Fibroblast of the conjunctiva (primary cell): ENCODE data around the gene SRRM5.
A peak's percentile ranks its signal among the peaks of the same experiment; 100 is the strongest.
"Not testable (repeated sequence)": the region's sequence is repeated elsewhere in the genome, so short reads cannot be mapped to it uniquely, and the experiment has no call there.

Source experiments
- DNase-seq: peaks from one replicate; pipeline ENCODE4 v3.0.0-alpha.2; 2010; ENCODE audit warnings: low read depth

Gene SRRM5

DNA sequence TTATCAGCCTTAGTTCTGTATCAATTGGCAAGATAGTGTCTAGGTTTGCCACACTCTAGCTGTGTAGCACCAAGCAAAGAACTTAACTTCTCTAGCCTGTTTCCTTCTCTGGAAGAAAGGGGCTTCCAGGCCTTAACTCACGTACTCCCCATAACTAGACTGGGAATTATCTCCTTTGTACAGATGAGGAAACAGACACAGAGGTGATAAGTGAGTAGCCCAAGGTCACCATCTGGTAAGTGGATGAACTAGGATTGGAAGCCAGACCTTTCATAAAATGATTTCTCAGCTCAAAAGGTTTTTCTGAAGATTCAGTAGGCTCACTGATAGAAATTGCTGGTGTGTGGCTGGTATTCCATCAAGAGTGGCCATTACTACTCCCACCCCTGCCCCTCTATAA lies 4.4 kb downstream of the SRRM5 start:
- no peak for DNase-seq

DNA sequence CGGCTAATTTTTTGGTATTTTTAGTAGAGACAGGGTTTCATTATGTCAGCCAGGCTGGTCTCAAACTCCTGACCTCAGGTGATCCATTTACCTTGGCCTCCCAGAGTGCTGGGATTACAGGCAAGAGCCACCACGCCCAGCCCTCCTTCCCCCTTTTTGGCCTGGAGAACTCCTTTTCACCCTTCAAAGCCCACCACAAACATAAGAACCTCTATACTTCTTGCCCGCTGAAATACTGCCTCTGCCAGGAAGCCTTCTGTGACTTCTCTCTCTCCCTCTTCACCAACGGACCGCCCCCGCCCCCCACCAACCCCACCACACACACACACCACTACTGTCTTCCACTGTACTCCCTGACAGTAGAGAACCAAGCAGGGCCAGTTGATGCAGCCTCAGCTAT lies 5.1 kb downstream of the SRRM5 start:
- DNase-seq = no peak

DNA sequence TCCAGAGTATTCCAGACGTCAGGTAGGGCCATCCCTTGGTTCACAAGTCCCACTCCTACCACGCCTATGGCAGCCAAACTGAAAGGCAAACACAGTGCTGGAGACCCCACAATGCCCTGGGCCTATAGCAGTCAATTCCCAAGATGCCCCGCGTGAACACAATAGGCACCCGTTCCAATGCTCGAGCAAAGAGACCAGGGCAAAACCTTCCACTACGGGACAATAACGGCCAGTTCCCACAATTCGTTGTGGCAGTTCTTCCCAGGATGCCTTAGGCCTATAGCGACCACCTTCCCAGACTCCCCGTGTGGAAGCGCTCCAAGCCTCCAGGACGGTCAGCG lies 7.0 kb downstream of the SRRM5 start:
- no peak for DNase-seq

DNA sequence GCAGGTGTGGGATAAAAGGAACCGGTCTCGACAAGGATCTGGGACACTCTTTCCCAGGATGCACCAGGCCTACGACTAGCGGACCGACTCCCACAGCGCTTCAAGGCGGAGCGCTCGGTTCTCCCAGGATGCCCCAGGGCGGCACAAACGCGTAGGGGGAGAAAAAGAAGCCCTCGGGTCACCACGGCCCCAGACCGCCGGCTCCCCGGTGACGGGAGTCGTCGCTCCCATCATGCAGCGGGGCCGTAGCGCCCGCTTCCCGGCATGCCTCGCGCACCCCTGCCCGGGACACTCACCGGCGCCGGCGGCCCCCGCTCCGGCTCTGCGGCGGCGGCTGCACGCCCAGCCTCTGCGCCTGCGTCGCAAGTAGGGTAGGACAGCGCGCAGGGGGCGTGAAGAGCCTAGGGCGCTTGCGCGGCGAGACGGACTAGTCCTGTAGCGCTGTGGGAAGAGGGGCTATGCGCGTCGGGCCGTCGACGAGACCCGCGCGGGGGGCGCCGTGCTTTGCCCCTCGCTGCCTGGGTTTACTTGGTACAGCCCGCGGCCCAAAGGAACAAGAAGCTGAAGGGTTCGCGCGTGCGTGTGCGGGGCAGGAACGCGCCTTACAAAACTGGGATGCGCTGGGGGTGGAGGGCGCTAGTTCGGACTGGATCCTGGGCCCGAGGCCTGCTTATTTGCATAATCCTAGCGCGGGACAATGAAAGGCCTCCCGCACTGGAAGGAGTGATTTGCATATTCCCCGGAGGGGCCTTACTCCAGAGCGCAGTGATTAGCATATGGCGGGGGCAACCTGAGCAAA lies 7.6 kb downstream of the SRRM5 start, which contains the start of gene ZNF428:
ZNF428 (minus strand) TSS at position 368 of the 799 bp plus-strand sequence. CDS start 5,325 bp downstream, outside the sequence.
- DNase-seq = peak; percentile 78

DNA sequence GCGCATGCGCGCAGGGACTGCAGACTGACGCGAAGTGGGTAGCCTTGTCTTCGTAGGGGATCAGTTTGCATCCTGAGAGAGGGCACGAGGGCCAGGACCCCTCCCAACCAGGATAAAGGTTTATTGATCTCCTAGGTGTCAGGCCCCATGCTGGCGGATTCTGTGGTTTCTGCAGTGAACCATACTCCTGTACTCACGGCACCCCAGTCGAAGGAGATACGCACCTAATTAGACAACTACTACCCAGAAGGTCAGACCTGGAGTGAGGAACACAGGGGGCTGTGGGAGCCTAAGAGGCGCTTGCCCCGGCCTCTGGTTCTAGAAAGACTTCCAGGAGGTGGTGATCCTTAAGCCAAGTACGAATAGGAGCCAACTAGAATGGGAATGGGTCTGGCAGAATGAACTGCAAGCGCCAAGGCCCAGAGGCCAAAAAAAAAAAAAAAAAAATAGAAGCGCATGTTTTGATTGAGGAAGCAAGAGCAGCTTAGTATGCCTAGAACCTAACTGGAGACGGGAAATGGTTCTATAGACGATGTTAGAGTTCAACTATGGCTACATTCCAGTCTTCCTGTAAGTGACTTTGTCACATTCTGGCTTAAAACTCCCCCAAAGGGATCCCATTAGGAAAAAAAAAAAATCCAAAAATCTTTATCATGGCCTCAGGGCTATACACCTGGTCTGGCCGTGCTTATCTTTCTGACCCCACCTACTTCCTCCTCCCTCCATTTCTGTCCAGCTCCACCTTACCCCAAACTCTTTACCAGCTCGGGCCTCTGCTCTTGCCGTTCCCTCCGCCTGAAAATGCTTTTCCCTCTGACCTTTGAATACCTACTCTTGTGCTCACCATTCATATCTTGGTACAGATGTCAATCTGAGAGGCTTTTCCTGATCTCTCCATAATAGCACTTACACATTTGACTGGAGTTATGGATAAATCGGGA lies 8.4 kb downstream of the SRRM5 start:
- DNase-seq = no peak

DNA sequence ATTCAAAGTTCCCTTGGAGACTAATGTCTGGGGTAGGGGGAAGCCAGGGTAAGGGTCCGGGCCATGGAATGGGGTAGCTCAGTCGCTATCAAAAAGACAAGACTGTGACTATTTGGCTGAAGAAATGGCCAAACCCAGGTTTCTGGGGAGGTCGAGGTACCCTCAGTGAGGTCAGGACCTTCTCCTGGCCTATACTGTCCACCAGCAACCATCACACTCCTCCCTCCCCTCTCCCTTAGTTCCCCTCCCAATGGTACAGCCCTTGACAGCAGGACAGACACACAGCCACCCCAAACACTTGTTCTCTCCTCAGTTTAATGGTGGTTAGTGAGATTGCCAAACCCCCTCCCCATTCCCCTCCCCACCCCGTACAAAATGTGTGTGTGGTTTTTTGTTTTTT lies 10.2 kb downstream of the SRRM5 start:
- DNase-seq = no peak

DNA sequence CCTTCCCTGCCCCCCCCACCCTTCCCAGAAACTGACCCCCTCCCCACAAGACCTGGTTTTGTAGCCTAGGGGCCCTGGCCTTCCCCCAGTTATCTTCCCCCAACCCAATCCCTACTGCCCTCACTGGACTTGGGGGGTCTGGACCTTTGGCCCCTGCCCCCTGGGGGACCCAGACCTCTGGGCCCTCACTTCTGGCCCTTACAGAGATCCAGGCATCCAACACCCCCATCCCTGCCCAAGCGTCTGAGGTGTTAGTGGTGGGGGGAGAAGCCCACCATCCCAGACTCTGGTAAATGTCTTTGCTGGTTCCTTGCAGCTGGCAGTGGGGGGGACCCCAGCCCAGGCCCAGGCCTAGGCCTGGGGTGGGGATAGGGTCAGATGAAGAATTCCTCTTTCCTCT lies 11.1 kb downstream of the SRRM5 start:
- no peak for DNase-seq

DNA sequence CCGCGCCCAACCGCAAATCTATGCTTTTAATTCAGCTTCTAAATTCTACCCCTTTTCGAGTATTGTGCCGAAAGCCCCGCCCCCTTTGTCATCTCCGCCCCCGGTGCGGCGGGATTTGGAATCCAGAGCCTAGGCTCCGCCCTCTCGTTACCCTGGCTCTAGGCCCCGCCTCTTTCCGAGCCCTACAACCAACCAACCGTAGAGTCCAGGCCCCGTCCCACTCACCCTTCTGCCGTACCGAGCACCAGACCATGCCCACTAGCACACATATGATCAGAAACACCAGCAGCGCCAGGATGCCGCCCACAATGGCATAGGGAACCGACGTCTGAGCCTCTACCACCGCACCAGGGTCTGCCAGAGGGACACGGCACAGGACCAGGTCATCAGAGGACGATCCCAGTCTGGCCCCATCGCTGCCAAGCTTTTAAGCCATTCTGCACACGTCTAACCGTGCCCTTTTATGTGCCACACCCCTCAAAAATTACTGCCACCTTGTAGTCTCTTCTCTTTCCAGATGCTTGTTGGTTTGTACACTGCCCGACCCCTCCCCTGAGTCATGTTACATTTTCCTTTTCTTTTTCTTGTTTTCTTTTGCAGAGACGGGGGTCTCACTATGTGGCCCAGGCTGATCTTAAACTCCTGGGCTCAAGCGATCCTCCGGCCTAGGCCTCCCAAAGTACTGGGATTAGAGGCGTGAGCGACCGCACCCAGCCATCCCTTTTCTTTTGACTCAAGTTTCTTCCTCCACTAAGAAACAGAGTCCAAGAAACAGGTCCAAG lies 12.2 kb downstream of the SRRM5 start:
- no peak for DNase-seq

DNA sequence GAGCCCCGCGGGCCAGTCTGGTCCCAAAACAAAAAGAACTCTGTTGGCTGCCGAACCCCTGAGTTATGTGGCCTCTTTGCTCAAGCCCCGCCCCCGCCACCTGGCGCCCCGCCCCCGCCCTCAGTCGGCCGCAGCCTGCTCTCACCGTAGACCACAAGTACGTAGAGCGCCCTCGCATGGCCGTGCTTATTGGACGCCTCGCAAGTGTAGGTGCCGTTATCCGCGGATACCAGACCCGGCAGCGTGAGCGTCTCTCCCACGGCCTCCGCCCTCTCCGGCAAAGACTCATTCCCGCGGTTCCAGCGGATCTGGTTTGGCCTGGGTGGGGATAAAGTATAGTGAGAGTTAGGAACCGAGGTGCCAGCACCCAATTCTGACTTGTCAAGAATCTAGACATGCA lies 13.0 kb downstream of the SRRM5 start:
- DNase-seq = no peak

DNA sequence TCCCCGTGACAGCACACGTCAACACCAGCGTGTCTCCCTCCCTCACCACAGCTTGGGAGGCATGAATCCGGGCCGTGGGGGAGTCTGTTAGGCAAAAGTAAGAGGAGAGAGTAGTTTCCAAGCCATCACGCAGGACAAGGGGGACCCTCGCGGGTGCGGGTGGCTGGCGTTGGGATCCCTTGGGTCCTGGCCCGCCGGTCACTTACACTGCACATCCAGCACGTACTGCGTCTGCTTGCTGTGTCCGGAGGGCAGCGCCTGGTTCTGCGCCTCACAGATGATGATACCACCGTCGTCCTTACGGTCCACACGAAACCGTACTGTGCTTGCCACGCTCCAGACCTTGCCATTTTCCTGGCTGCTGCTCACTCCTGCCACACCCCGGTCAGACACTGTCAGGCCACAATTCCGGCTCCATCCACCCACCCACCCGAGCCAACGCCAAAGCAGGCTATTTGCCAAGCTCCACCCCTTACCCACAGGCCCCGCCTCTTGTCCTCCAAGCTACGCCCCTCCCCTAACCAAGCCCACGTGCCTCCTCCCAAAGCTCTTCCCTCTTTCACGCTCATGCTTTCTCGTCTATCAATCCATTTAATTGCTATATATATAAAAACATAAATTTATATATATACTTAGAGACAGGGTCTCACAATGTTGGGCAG lies 14.2 kb downstream of the SRRM5 start:
- no peak for DNase-seq

DNA sequence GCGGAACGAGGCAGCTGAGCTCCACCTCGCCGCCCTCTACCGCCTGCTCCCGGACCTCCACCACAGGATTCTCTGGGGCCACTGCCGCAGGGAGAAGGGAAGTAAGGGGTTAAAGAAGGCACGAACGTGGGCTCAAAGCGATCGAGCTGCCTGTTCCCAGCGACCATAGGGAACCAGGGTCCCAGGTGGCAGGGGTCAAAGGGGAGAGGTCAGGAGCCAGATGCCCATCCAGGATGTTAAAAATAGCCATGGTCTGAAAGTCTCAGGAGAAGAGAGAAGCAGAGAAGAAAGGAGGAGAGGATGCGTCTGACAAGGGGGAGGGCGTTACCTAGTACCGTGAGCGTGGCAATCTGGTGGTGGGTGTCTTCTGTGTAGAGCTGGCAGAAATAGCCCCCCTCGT lies 14.9 kb downstream of the SRRM5 start:
- DNase-seq = no peak

DNA sequence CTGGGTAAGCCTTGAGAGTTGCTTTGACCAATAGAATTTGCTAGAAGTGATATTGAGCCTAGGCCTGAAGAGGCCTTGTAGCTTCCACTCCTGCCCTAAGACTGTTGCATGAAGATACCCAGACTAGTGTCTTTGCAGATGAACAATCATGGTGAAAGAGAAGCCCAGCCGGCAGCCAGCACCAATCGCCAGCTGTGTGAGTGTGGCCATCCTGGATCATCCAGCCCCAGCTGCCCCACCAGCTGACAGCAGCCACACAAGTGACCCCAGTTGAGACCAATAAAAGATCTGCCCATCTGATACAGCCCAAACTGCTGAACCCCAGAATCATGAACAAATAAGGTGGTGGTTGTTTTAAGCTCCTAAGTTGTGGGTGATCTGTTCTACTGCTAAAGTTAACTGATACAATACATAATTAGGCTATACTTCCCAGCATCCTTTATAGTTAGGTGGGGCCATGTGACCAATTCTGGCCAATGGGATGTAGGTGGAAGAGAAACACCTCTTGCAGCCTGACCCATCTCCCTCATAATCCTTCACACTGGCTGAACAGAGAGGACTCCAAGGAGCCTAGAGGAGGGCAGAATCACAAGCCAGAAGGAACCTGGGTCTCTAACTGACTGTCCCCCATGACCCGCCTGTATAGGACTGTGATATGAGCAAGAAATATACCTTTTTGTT lies 16.9 kb downstream of the SRRM5 start:
- no peak for DNase-seq

DNA sequence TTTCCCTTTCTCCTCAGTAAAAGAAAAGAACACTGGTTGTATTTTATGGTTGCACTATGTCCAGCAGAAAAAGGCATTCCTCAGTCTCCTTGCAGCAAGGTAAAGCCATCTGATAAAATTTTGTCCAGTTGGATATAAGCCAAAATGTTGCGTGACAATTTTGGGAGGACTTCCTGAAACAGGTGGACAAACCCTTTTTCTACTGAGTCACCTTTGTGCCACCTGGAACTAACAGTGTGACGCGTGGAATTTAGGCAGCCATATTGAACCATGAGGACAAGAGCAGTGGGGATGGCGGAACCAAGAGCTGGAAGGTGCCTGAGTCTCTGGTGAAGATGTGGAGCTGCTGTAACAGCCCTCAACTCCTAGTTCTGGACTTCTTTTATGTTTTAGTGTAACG lies 19.6 kb downstream of the SRRM5 start:
- no peak for DNase-seq

DNA sequence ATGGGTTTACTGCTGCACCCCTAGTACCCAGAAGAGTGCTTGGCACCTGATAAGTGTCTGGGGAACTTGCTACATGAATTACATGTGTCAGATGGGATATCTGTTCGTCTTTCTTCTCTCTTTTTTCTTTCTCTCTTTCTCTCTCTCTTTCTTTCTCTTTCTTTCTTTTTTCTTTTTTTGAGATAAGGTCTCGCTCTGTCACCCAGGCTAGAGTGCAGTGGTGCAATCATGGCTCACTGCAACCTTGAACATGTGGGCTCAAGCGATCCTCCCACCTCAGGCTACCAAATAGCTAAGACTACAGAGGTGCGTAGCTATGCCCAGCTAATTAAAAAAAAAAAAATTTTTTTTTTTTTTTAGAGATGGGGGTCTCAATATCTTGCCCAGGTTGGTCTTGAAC lies 21.6 kb downstream of the SRRM5 start:
- DNase-seq = no peak

DNA sequence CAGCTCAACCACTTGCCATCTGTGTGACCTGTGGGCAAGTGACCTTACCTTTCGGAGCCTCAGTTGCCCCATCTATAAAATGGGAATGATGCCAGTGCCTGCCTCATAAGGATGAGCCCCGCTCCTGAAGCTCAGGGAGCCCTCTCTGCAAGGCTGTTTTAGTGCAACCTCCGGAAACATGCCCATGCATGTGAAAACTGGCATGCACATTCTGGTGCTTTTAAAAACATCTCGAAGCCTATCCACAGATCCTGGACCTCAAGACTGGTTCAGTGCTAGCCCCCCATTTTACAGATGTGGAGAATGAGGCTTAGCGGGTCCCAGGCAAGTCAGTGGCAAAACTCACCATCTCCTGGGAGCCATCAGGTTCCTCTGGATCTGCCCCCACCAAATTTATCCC lies 22.2 kb downstream of the SRRM5 start:
- DNase-seq = no peak

DNA sequence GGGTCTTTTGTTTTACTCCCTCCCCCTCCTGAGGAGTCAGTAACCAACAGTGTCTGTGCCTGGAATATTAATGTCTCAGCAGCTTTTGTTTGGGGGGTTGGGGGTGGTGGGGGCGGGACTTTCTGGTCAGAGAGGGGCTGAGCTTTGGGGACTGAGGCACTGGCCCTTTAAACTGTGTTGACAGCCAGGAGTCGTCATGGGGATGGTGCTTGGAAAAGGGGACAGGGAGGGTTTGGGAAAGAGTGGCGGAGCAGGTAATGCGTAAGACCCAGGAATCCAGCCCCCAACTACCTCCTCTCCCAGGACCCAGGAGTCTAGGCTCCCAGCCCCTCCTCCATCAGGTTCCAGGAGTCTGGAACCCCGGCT lies 22.6 kb downstream of the SRRM5 start:
- no peak for DNase-seq

DNA sequence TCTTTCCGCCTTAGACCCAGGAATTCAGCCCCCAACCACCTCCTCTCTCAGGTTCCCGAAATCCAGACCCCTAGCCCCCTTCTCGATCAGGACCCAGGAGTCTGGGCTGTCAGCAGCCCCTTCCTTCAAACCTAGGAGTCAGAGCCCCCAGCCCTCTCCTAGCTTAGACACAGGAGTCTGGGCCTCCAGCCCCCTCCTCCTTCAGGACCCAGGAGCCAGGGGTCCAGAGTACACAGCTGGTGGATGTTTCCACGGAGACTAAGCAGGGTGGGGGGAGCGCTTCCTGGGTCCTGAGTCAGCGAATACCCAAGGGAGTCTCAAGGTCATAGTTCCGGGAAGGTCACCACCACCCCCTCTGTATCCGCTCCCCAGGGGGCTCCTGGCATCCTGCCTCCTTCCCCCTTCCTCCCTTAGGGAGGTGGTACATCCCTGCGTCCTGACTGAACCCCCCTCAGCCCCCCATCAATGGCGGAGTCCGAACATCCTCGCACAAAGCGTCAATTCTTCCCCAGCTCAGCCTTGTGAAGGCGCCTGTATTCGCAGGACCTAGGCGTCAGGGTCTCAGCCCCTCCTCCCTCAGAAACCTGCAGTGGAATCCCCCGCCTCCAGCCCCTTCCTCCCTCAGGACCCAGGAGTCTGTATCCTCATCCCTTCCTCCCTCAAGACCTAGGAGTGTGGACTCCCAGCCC lies 23.1 kb downstream of the SRRM5 start:
- DNase-seq = no peak

DNA sequence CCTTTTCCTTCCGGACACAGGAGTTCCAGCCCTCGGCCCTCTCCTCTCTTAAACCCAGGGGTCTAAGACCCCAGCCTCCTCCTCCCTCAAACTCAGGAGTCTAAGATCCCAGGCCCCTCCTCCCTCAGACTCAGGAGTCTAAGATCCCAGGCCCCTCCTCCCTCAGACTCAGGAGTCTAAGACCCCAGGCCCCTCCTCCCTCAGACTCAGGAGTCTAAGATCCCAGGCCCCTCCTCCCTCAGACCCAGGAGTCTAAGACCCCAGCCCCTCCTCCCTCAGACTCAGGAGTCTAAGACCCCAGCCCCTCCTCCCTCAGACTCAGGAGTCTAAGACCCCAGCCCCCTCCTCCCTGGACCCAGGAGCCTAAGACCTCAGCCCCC lies 23.7 kb downstream of the SRRM5 start:
- not testable (repeated sequence) for DNase-seq

DNA sequence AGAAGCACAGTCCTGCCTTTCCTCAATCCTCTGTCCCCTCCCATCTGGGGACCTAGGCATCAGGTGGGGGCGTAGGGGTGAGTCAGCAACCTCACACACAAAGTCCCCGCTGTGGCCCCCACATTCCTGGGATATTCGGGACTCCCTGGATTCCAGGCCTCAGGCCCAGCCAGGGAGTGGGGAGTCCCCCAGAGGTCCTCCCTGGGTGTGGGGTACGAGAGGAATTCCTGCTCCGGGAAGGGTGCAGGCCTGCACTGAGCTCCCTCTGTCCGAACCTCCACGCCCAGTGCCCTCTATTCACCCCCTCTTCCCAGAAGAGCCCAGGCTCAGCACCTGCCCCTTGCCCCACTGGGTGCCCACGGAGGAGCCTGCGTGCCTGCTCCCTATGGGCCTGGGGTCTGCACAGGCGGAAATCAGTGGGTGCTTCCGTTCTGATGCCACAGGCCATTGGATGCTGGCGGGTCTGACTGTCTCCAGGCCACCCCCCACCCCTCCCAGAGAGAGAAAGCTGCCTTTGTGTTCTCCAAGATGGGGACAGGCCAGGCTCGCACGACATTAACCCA lies 24.3 kb downstream of the SRRM5 start:
- DNase-seq = no peak

DNA sequence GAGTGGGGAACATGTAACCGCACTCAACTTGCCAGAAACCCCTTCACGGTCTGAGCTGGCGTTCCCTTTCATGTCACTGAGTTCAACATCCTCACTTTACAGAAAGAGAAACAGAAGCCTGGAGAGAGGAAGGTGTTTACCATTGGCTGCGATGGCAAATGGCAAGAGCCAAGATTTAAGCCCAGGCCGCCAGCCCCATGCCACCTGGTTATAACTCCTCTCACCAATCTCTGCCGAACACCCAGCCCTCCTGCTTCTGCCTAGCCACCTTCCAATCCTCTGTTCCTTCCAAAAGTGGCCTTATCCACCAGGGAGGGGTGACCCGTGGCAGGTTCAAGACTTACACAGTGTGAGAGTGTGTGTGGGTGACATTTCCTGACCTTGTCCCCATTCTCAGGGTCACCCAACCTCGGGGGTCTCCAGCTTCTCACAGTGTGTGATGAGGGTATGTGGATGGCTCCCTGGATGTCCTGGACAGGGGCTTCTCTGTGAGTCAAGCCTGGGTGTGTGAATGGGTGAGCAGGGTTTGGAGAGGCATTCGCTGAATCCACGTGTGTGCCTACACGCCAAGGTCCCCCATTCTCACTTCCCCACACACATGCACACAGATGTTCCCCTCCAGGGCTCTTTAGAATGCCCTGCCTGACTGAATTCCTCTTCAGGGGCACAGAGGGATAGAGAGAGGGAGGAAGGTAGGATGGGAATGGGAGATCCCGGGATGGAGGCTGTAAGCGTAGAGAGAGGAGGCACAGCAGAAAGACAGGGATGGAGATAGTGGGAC lies 26.5 kb downstream of the SRRM5 start:
- DNase-seq = no peak
